BJ (cell line): Measurements from ENCODE around the gene UBL5. TPM values are rescaled to one million over a fixed set of nuclear protein-coding genes. Genes with fewer than 3 reads are reported as not detected.

Source experiments
- CTCF ChIA-PET: fragments of 350-600 bp; formaldehyde crosslinking; extraction: SDS; loops from one replicate; lab custom pipeline; 2021; ENCODE audit warnings: antibody characterized with exemption, inconsistent platforms; lab: Yijun Ruan, JAX
- POLR2A ChIA-PET: fragments of 300-600 bp; sonication (Branson Sonifier 250); formaldehyde crosslinking; extraction: SDS; loops from one replicate; lab custom pipeline; 2021; ENCODE audit warnings: antibody characterized with exemption; lab: Charles Lee
- DNase-seq: peaks from one replicate; pipeline ENCODE4 v3.0.0-alpha.2; 2011; ENCODE audit warnings: low read depth
- H3K27me3 ChIP-seq: 2 replicates; pipeline ENCODE4 v1.6.0; 2011; ENCODE audit warnings: low read length; ENCODE audit not compliant: control insufficient read depth, insufficient read depth
- H3K36me3 ChIP-seq: 2 replicates; pipeline ENCODE4 v1.5.1; 2011; ENCODE audit warnings: low read length; ENCODE audit not compliant: control insufficient read depth, insufficient read depth
- H3K4me3 ChIP-seq: 2 replicates; pipeline ENCODE4 v1.5.1; 2011; ENCODE audit warnings: low read depth, mild to moderate bottlenecking, control low read depth, low read length
- polyA plus RNA-seq: library from polyadenylated mRNA; depleted of rRNA; stranded (reverse); fragments of >200 nt; gene quantifications from 2 replicates; pipeline ENCODE4 v1.2.3, GENCODE V29; 2011
- TF ChIP-seq, protein P1 (sequence below): IDR thresholded peaks from 2 replicates; pipeline ENCODE4 v1.5.1; 2011; ENCODE audit warnings: low read depth, mild to moderate bottlenecking, control low read depth, inconsistent platforms, low read length, moderate library complexity; ENCODE audit not compliant: insufficient read depth

The UBL5 gene
- polyA plus RNA-seq, 1 experiment, result 506 TPM

DNA sequence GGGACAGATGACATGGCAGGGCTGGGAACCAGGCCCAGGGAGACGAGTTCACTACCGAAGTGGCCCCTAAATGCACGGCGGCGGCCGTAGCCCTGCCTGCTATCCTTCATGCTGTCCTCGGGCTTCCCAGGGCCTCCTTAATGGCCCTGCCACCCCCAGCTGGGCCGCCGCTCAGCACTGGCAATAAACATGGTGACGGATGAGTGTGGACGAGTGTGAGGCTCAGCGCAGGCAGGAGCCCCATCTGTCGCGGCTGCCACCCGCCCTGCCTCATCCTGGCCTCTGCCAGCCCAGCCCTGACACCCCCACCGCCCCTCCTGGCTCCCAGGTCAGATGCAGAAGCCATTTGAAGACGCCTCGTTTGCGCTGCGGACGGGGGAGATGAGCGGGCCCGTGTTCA lies 21.0 kb downstream of the UBL5 start:
- H3K27me3 ChIP-seq, result no peaks in the 10 kb centered on the region
- no peak for DNase-seq
- H3K4me3 ChIP-seq, result no peak overlapping the region
- CTCF ChIA-PET, result no interaction called here
- TF ChIP-seq, protein P1, sequence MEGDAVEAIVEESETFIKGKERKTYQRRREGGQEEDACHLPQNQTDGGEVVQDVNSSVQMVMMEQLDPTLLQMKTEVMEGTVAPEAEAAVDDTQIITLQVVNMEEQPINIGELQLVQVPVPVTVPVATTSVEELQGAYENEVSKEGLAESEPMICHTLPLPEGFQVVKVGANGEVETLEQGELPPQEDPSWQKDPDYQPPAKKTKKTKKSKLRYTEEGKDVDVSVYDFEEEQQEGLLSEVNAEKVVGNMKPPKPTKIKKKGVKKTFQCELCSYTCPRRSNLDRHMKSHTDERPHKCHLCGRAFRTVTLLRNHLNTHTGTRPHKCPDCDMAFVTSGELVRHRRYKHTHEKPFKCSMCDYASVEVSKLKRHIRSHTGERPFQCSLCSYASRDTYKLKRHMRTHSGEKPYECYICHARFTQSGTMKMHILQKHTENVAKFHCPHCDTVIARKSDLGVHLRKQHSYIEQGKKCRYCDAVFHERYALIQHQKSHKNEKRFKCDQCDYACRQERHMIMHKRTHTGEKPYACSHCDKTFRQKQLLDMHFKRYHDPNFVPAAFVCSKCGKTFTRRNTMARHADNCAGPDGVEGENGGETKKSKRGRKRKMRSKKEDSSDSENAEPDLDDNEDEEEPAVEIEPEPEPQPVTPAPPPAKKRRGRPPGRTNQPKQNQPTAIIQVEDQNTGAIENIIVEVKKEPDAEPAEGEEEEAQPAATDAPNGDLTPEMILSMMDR, result no peak
- POLR2A ChIA-PET, result no interaction called here
- peaks cover 15% of the 10 kb centered on the region for H3K36me3 ChIP-seq

DNA sequence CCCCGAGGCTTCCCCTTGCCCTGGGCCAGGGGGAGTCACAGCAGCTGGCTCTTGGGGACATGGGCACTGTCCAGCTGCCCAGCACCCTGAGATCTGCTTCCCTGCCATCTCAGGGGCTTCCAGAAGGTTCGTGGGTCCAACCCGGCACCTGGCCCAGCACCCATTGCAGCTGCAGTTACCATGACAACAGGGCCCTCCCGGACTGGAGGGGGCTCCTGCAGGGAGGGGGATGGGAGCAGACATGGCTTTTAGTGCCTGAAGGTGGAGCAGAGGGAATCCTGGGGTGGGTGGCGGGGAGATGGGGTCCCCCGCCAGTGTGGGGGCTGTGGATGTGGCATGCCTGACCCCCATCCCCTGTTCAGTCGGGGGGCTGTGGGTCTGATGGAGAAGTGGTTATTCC lies 22.1 kb downstream of the UBL5 start:
- peaks cover 13% of the 10 kb centered on the region for H3K36me3 ChIP-seq
- no peaks in the 10 kb centered on the region for H3K27me3 ChIP-seq
- H3K4me3 ChIP-seq, result no peak overlapping the region
- ChIA-PET POLR2A (no interaction called here), CTCF (no interaction called here)
- no peak for DNase-seq
- TF ChIP-seq, protein P1, result no peak

DNA sequence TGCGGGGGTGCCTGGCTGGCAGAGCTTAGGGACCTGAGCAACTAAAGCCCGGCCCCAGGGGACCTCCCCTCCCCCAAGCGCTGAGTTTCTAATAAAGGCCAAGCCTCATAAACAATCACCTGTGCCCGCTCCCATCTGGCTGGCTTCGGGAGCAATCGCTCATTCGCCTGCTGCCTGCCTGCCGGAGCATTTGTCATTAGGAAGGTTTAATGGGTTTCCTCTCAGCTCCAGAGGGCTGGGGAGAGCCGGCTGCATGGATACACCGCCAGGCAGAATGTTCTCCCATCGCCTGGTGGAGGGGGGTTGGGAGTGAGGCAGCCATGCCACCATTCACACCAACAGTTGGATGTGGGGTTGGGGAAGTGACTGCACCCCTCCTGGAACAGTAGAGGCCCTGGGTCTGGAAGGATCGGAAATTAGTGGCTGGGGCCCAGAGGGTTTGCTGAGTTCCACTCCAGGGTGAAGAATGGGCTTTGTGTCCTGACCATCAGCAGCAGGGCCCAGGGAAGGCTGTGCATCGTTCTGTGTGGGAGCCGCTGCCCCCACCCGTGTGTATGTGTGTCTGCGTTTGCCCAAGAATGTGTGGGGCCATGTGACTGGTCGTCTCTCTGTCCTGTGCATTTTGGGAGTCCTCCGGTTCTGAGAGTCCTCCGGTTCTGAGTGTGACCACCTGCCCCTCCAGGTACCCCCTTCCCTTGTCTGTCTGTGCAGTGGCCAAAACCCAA lies 22.7 kb downstream of the UBL5 start:
- CTCF ChIA-PET, result no interaction called here
- TF ChIP-seq, protein P1, result no peak
- Histone ChIP-seq H3K36me3 (peaks cover 11% of the 10 kb centered on the region), H3K27me3 (no peaks in the 10 kb centered on the region), H3K4me3 (no peak overlapping the region)
- POLR2A ChIA-PET, result no interaction called here
- no peak for DNase-seq

DNA sequence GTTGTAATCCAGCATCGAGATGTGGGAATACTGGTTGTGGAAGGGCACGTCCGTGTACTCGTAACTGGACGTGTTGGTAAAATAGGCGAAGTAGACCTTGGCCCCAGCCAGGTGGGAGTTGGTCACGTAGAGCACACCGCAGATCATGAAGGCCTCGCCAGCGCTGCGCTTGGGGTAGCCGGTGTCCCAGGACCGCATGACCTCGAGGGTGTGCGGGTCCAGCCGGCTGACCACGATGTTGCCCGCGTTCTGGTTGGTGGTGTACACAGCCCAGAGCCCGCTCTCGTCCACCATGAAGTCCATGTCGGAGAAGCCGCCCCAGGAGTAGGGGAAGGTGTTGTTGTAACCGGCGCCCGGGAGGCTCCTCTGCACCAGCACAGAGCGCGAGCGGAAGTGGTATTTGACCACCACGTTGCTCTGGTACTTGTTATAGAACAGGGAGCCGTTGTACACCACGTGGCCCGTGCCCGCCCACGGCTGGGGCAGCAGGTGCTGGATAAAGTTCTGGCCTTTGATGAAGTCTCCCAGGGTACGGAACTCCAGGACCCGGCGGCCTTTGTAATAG lies 26.6 kb downstream of the UBL5 start:
- Histone ChIP-seq H3K27me3 (no peaks in the 10 kb centered on the region), H3K36me3 (peaks cover 1% of the 10 kb centered on the region; the same call in 1 of the 2 replicates), H3K4me3 (no peak overlapping the region)
- DNase-seq, result no peak
- TF ChIP-seq, protein P1, result no peak
- ChIA-PET POLR2A (no interaction called here), CTCF (no interaction called here)

DNA sequence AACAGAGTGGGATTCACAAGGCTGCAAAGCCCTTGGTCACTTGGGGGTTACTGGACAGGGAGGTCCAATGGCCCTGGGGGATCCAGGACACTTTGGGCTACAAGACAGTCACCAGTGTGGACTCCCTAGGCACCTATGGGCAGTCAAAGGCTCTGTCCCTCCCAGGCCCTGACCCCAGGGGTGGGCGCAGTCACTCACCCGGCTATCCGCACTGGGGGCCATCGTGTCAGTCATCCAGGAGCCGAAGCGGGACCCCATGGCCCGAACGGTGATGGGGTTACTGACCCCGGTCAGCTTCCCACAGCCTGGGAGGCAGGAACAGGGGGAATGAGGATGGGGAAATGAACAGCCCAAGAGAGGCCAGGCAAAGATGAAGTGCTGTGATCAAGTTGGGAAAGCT lies 28.9 kb downstream of the UBL5 start:
- ChIA-PET POLR2A (no interaction called here), CTCF (interaction anchor here (2.4 kb wide), 1 partner anchor 9 kb away, joined by 8 read pairs; no protein-coding TSS in a partner anchor)
- H3K4me3 ChIP-seq, result no peak overlapping the region
- H3K36me3 ChIP-seq, result no peaks in the 10 kb centered on the region
- H3K27me3 ChIP-seq, result no peaks in the 10 kb centered on the region
- TF ChIP-seq, protein P1, result no peak
- no peak for DNase-seq
